H54 (cell line): ENCODE results near the gene CLK2.

ENCODE experiments used
- DNase-seq: peaks from one replicate; pipeline ENCODE4 v3.0.0; 2011; ENCODE audit warnings: low spot score, mixed read lengths; ENCODE audit not compliant: insufficient read length
- FAIRE-seq: peaks from 3 replicates; lab custom pipeline; 2011; peaks lifted over from hg19 to GRCh38; lab: Jason Lieb, UNC
- POLR2A ChIP-seq: IDR thresholded peaks from 2 replicates; pipeline ENCODE4 v1.6.1; 2011; ENCODE audit warnings: low read depth, mild to moderate bottlenecking, low read length

CLK2 gene

DNA sequence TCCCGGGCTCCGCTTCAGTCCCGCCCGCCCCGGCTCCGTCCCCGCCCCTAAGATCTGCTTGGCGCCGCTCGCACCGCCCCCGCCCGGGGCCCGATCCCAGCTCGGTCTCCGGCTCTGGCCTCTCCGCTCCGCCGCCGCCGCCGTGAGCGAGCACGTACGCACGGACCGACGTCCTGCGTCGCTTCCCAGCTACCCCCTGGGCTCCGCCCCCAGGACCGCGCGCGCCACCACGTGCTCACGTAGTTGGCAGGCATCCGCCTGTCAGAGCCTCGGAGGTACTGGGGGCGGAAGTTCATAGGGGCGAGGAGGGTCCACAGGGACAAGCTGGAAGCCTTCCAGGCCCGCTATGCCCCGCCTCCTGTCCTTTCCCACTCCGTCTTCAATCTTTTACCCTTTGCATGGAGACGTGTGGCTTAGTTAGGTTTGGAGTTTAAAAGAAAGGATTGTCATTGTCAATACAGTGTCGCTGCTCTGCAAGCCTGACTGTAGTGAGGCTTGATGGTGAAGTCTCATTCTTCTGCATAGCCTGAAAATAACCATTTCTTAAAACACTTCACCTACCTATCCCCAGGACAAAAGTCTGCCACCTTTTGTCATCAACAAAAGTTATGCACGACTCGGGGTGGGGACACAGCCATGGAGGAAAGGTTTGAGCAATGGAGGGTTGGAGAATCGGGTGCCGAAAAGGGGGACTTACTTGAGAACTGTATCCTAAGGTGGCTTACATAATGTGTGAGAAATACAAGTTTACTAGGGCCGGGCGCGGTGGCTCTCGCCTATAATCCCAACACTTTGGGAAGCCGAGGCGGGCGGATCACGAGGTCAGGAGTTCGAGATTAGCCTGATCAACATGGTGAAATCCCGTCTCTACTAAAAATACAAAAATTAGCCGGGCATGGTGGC lies at the start of gene CLK2:
Gene CLK2, minus strand, starts transcription at position 162 of the 903 bp plus-strand sequence. CDS start 2,527 bp downstream, outside the sequence.
- DNase-seq (peak; percentile 92), FAIRE-seq (no peak)
- TF ChIP-seq POLR2A: peak; percentile 72

DNA sequence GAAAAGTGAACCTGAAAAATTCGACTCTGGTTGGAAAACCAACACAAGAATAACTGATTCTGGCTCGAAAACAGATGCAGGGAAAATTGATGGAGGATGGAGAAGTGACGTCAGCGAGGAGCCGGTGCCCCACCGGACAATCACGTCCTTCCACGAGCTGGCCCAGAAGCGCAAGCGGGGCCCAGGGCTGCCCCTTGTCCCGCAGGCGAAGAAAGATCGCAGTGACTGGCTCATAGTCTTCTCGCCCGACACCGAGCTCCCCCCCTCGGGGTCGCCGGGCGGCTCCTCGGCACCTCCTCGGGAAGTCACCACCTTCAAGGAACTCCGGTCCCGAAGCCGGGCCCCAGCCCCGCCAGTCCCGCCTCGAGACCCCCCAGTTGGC lies 49.3 kb upstream of the CLK2 start:
- DNase-seq (no peak), FAIRE-seq (no peak)
- TF ChIP-seq POLR2A: no peak

- no peak for FAIRE-seq
- no peak for TF ChIP-seq POLR2A
- no peak for DNase-seq
Measured at GRCh38 chr1:155321639-155322503, 48.6 kb upstream of the CLK2 start.

- TF ChIP-seq POLR2A: peak; percentile 24; the same call in 1 of the 2 replicates
- FAIRE-seq: no peak
- no peak for DNase-seq
Measured at GRCh38 chr1:155320661-155321617, 47.6 kb upstream of the CLK2 start, which contains the start of gene RUSC1. RUSC1 (plus strand) TSS chr1:155320894; CDS start chr1:155321774, 880 bp downstream.

- FAIRE-seq (no peak), DNase-seq (no peak)
Measured at GRCh38 chr1:155320252-155320651, 46.9 kb upstream of the CLK2 start.

GRCh38 chr1:155319536-155319935 lies 46.2 kb upstream of the CLK2 start:
- no peak for TF ChIP-seq POLR2A
- DNase-seq: no peak
- no peak for FAIRE-seq

More at GRCh38 chr1:155320252-155320651, 46.9 kb upstream of the CLK2 start:
- TF ChIP-seq POLR2A: no peak

DNA sequence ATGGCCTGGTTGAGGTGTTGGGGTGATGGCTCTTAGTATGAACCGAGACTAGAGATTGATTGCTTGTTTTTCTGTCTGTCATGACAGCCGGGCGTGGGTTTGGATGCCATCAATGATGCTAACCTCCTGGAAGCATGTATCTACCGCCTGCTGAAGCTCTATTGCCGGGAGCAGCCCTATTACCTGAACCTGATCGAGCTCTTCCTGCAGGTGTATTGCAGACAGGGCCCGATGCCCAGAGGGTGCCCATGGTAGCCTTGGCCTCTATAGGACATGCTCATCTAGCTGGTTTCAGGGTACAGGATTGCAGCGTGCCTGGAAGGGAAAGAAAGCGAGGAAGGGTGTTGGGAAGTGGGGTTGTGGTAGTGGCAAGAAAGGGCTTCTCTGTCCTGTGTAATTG lies 44.8 kb upstream of the CLK2 start:
- TF ChIP-seq POLR2A: no peak
- DNase-seq (no peak), FAIRE-seq (no peak)

DNA sequence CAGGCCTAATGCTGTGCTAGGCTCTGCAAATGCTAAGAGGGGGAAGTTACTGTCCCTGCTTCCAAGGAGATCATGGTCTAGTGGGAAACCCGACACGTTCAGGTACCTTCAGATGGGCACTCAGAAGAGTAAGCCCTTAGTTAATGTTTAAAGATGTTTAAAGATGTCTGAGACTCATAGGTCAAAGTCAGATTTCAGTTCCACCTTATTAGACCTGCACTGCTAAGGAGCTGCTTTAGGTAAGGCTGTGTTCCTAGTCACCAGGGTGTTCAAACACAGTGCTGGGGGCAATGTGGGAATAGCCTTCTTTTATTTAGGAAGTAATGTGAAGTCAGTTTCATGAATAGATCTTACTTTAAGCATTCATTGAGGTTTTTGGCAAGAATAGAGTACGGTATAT lies 43.6 kb upstream of the CLK2 start:
- TF ChIP-seq POLR2A: no peak
- DNase-seq (no peak), FAIRE-seq (no peak)

GRCh38 chr1:155313261-155313660 lies 40.0 kb upstream of the CLK2 start:
- DNase-seq (no peak), FAIRE-seq (no peak)
- no peak for TF ChIP-seq POLR2A

DNA sequence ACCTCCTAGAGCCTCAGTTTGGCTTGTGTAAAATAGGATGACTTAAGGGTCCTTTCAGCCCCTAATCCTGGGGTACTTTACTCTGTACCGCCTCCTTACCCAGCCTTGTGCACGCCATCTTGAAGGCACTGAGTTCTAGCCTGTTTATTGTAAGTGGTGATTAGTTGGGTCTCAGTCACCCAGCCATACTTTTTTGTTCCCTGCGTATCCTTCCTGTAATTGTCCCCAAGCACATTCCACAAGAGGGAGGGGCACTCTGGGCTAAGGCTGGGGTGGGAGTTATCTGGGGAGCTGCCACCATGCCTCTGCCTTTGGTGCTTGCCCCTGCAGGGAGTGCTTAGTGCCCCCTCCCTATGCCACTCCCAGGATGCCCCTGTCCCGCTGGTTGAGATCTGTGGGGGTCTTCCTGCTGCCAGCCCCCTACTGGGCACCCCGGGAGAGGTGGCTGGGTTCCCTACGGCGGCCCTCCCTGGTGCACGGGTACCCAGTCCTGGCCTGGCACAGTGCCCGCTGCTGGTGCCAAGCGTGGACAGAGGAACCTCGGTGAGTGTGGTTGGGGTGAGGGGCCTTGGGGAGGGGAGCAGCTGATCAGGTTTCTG lies 36.2 kb upstream of the CLK2 start:
- TF ChIP-seq POLR2A: no peak
- DNase-seq (no peak), FAIRE-seq (no peak)

DNA sequence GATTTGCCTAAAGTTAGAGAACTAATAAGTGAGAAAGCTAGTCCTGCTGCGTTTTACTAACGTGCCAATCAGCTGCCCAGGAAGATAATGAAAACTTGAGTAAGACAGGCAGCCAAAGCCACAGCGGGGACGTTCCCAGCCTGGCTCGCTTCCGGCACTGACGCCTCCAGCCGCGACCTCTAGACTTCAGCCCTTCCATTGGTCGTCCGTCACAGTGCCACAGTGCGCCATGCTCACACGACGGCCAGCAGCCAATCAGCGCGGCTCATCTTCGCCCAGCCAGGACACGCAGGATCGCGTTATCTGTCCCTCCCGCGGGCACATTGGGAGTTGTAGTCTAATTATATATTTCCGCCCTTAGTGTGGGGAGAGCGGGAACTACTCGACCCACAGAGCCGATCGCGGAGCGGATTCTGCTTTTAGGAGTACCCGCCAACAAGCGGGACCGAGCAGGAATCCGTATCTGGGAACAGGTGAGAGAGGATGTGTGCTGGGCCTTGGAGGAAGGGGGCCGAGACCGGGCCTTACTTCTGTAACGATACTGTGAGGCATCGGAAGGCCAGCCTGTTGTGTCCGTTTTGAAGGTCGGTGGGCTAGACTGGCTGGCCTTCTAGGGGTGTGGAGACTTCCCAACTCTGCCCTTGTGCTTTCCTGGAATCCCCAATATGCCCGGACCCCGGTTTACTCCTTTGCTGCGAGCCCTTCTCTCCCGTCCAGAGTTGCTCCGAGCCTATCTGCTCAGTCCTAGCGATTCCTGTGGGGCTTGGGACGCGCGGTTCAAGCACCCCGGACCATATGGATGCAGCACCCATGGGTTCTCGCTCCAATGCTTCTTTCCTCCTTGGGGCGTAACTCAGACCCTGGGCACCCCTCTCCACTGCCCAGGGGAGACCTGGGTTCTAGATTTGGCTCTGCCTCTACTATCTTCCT lies 35.5 kb upstream of the CLK2 start, which contains the start of gene FDPS:
Gene FDPS, plus strand, starts transcription at position 374 of the 930 bp plus-strand sequence. CDS start 924 bp downstream, outside the sequence.
- DNase-seq (peak; percentile 98), FAIRE-seq (peak; percentile 30)
- peak; percentile 53 for TF ChIP-seq POLR2A
